AG04450 (cell line): Measurements from ENCODE around the gene FUT2. TPM values are rescaled to one million over a fixed set of nuclear protein-coding genes. Genes with fewer than 3 reads are reported as not detected.

Experiments
- CTCF ChIA-PET: fragments of 300-600, 350-600 bp; formaldehyde crosslinking; extraction: SDS; loops from one replicate; lab custom pipeline; 2022; ENCODE audit warnings: antibody characterized with exemption, inconsistent platforms; lab: Charles Lee
- POLR2A ChIA-PET: fragments of 350-600 bp; formaldehyde crosslinking; extraction: SDS; loops from one replicate; lab custom pipeline; 2021; ENCODE audit warnings: antibody characterized with exemption, inconsistent platforms; lab: Yijun Ruan, JAX
- DNase-seq: peaks from one replicate; pipeline ENCODE4 v3.0.0-alpha.2; 2011; ENCODE audit warnings: low read depth, low spot score
- H3K27ac ChIP-seq: one replicate; pipeline ENCODE4 v1.5.1; 2012; ENCODE audit warnings: low read depth, low read length, control low read depth
- H3K27me3 ChIP-seq: one replicate; pipeline ENCODE4 v1.6.0; 2012; ENCODE audit warnings: low read length; ENCODE audit not compliant: control insufficient read depth, insufficient read depth
- H3K4me3 ChIP-seq: 2 replicates; pipeline ENCODE4 v1.5.1; 2011; ENCODE audit warnings: mild to moderate bottlenecking, low read depth, low read length, control low read depth
- H3K9me3 ChIP-seq: 2 replicates; pipeline ENCODE4 v1.5.1; 2012; ENCODE audit warnings: low read length; ENCODE audit not compliant: control insufficient read depth, insufficient read depth
- polyA minus RNA-seq: library from RNA; depleted of rRNA, polyadenylated mRNA; stranded (reverse); fragments of >200 nt; gene quantifications from 2 replicates; pipeline ENCODE4 v1.2.3, GENCODE V29; 2011; rRNA and poly(A)+ RNA removed
- polyA plus RNA-seq: library from polyadenylated mRNA; depleted of rRNA; stranded (reverse); fragments of >200 nt; gene quantifications from 2 replicates; pipeline ENCODE4 v1.2.3, GENCODE V29; 2011; rRNA removed
- TF ChIP-seq, protein P1 (sequence below): IDR thresholded peaks from 2 replicates; pipeline ENCODE4 v1.5.1; 2011; ENCODE audit warnings: low read depth, low read length, control low read depth, inconsistent platforms

FUT2 gene
- polyA plus RNA-seq (not detected in 2 replicates), polyA minus RNA-seq (not detected in 2 replicates)

DNA sequence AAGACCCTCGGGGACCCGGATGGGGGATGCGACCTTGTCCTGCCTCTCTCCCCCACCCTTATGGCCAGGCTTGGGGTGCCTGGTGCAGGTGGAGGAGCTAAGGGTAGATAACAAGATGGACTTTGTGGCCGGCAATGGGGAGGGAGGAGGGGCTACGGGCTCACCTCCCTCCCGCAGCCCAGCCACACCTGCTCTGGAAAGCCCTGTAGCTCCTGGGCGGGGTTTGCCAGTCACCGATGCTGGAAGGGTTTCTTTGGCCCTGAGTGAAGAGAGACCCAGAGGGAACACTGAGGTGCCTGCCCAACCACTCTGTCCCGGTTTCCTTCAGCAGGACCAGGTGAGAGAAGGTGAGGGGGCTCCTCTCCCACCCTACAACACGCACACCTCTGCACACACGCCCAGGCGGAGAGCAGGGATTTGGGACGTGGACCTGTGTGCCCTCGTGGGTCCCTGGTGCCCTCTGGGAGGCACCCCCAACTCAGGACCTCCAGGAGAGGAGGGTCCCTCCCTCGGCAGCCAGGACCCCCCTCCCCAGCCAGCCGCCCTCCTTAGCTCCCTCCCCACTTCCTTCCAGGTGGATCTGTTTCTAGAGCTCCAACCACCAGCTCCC, at the start of gene FUT2:
FUT2 (plus strand) TSS at position 229 of the 610 bp plus-strand sequence. CDS start 6,986 bp downstream, outside the sequence.
- POLR2A ChIA-PET = interaction anchor here (0.6 kb wide), 2 partner anchors 15 to 18 kb away, joined by 3 to 4 read pairs; no protein-coding TSS in a partner anchor
- CTCF ChIA-PET = interaction anchor here (1.2 kb wide), 1 partner anchor 21 kb away, joined by 5 read pairs; no protein-coding TSS in a partner anchor

GRCh38 chr19:48646001-48646721, 49.6 kb upstream of the FUT2 start, which contains the start of gene CA11:
TSS of gene CA11 (minus strand) at chr19:48646187. CDS start at chr19:48645632, 555 bp downstream.
- TF ChIP-seq, protein P1, sequence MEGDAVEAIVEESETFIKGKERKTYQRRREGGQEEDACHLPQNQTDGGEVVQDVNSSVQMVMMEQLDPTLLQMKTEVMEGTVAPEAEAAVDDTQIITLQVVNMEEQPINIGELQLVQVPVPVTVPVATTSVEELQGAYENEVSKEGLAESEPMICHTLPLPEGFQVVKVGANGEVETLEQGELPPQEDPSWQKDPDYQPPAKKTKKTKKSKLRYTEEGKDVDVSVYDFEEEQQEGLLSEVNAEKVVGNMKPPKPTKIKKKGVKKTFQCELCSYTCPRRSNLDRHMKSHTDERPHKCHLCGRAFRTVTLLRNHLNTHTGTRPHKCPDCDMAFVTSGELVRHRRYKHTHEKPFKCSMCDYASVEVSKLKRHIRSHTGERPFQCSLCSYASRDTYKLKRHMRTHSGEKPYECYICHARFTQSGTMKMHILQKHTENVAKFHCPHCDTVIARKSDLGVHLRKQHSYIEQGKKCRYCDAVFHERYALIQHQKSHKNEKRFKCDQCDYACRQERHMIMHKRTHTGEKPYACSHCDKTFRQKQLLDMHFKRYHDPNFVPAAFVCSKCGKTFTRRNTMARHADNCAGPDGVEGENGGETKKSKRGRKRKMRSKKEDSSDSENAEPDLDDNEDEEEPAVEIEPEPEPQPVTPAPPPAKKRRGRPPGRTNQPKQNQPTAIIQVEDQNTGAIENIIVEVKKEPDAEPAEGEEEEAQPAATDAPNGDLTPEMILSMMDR = peak; percentile 84
- POLR2A ChIA-PET = interaction anchor here (0.5 to 2.4 kb wide), 9 partner anchors 9 to 198 kb away, joined by 3 to 11 read pairs (median 5); partner anchors contain the start of genes DBP, RPL18 and SPHK2
- DNase-seq = no peak
- Histone ChIP-seq H3K27ac (peak within 1 kb of the TSS; percentile 21), H3K9me3 (0 out of 2 replicates have a peak, but pooled peaks cover under 1% of the 10 kb centered on the region), H3K4me3 (peak within 1 kb of the TSS; percentile 60), H3K27me3 (peaks cover 2% of the 10 kb centered on the region)
- CTCF ChIA-PET = interaction anchor here (0.8 to 2.3 kb wide), 10 partner anchors 10 to 324 kb away, joined by 3 to 19 read pairs (median 6); partner anchors contain the start of gene HSD17B14

More for the DNA sequence above, at the start of gene FUT2:
- no peak within 1 kb of the TSS for H3K4me3 ChIP-seq
- DNase-seq = no peak
- H3K27me3 ChIP-seq = peaks cover 14% of the 10 kb centered on the region
- no peaks in the 10 kb centered on the region; the same call in 1 of the 2 replicates for H3K9me3 ChIP-seq
- TF ChIP-seq, protein P1 = no peak
- H3K27ac ChIP-seq = no peak within 1 kb of the TSS

GRCh38 chr19:48646722-48647216, 49.0 kb upstream of the FUT2 start:
- TF ChIP-seq, protein P1 = no peak
- ChIA-PET CTCF (interaction anchor here (1.3 to 2.3 kb wide), 3 partner anchors 141 to 197 kb away, joined by 3 to 19 read pairs (median 9); no protein-coding TSS in a partner anchor), POLR2A (interaction anchor here (0.6 to 2.4 kb wide), 3 partner anchors 28 to 198 kb away, joined by 8 to 11 read pairs (median 10); partner anchors contain the start of genes RPL18 and SPHK2)
- peak overlapping the region; percentile 44 for H3K4me3 ChIP-seq
- H3K27me3 ChIP-seq = peaks cover 2% of the 10 kb centered on the region
- H3K9me3 ChIP-seq = 0 out of 2 replicates have a peak, but pooled peaks cover 6% of the 10 kb centered on the region
- DNase-seq = no peak
- no peak overlapping the region for H3K27ac ChIP-seq

- POLR2A ChIA-PET = interaction anchor here (0.6 to 1.1 kb wide), 2 partner anchors 224 to 270 kb away, joined by 3 read pairs; partner anchors contain the start of gene PPP1R15A
- Histone ChIP-seq H3K27me3 (no peaks in the 10 kb centered on the region), H3K27ac (no peak overlapping the region), H3K4me3 (no peak overlapping the region), H3K9me3 (0 out of 2 replicates have a peak, but pooled peaks cover 6% of the 10 kb centered on the region)
- TF ChIP-seq, protein P1 = no peak
- CTCF ChIA-PET = no interaction called here
- DNase-seq = no peak
Observed at GRCh38 chr19:48648134-48648533, 47.6 kb upstream of the FUT2 start.
